Measurements from ENCODE around the gene RILPL1. TPM values are rescaled to one million over a fixed set of nuclear protein-coding genes. Genes with fewer than 3 reads are reported as not detected.
"Not testable (repeated sequence)": the region's sequence is repeated elsewhere in the genome, so short reads cannot be mapped to it uniquely, and the experiment has no call there.

Gene RILPL1
- total RNA-seq, 1 donor from 2014 or later: 9.4 TPM

DNA sequence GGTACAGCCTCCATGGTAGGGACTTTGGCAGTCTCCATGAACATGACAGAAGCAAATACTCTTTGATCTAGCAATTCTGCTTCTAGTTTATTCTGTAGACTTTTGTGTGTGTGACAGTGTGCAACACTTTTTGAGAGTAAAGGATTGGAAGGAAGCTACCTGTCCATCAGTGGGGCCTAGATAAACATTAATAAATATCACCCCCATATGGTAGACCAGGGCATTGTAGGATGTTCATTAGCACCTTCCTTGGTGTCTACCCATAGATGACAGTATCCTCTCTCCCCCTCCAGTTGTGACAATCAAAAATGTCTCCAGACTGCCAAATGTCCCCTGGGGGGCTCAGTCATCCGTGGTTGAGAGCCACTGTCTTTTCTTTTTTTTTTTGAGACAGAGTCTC is 64.7 kb downstream of the RILPL1 start:
- DNase-seq (ENCODE audit: low read depth, low spot score): no peak

DNA sequence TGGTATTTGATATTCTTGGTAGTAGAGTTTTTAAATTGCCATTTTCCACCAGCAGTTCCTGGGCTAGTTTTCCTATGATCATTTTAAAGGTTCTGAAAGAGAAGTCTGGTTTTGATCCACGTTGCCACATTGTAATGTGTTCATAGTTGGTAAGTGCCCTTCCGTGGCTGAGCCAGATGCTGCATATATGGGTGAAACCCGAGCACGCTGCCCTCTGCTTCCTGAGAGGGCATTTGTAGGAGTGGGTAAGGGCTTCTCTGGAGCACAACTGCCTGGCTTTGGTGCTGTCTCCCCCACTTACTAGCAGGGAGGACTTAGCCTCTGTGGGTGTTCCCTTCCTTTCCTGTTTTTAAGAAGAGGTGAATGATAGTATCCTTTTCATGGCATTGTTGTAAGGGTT is 68.4 kb downstream of the RILPL1 start:
- DNase-seq (ENCODE audit: low read depth, low spot score): no peak

DNA sequence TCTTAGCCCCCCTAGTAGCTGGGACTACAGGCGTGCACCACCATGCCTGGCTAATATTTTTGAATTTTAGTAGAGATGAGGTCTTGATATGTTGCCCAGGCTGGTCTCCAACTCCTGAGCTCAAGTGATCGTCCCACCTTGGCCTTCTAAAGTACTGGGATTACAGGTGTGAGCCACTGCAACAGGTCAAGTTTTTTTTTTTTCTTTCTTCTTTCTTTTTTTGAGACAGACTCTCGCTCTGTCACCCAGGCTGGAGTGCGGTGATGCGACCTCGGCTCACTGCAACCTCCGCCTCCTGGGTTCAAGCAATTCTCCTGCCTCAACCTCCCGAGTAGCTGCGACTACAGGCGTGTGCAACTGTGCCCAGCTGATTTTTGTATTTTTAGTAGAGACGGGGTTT is 70.3 kb downstream of the RILPL1 start:
- DNase-seq (ENCODE audit: low read depth, low spot score): not testable (repeated sequence)

DNA sequence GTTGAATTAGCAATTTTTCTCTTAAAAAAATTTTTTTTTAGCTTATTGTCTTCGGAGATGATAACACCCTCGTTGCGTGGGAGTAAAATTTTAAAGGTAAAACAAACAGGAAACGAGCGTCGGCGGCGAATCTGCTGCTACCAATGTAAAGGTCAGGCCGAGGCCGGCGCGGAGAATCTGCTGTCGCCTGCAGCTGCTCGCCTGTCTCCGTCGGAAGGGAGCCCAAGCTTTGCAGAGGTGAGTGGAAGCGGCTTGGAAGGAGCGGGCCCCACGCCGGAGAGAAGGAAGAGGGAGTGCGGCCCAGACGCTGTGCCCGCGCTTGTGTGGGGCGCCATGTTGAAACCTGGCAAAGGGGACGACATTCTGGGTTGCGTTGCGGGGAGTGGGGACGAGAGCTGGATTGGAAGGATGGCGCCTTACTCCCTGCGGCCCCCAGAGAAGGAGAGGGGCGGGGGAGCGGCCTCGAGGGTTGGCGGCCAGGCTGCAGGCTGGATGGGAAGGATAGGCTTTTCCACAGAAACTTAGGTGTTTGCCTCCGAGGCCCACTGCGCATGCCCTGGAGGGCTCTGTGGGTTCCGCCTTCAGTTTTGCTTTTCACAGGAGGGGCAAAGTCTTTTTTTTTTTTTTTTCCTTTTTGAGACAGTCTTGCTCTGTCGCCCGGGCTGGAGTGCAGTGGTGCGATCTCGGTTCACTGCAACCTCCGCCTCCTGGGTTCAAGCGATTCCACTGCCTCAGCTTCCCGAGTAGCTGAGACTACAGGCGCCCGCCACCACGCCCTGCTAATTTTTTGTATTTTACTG is 75.3 kb downstream of the RILPL1 start, which contains the start of gene SNRNP35:
TSS of gene SNRNP35 (plus strand) at position 160 of the 800 bp plus-strand sequence. CDS start 7,402 bp downstream, outside the sequence.
- peak; percentile 46 for DNase-seq (ENCODE audit: low read depth, low spot score)

DNA sequence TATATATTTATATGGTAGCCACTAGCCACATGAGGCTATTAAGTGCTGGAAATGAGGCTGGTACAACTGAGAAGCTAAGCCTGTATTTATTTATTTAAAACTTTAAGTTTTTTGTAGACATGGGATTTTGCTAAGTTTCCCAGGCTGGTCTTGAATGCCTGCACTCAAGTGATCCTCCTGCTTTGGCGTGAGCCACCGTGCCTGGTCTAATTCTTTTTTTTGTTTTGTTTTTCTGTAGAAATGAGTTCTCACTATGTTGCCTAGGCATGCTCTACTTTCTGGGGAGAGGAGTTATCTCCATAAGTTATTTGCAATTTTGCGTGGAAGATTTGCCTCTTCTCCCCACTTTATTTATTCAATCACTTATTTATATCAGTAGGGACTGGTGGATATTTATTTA is 80.4 kb downstream of the RILPL1 start:
- no peak for DNase-seq (ENCODE audit: low read depth, low spot score)

DNA sequence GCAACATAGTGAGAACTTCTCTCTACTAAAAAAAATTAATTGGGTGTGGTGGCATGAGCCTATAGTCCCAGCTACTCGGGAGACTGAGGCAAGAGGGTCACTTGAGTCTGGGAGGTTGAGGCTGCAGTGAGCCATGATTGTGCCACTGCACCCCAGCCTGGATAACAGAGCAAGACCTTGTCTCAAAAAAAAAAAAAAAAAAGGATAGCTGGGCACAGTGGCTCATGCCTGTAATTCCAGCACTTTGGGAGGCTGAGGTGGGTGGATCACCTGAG is 81.3 kb downstream of the RILPL1 start:
- not testable (repeated sequence) for DNase-seq (ENCODE audit: low read depth, low spot score)

DNA sequence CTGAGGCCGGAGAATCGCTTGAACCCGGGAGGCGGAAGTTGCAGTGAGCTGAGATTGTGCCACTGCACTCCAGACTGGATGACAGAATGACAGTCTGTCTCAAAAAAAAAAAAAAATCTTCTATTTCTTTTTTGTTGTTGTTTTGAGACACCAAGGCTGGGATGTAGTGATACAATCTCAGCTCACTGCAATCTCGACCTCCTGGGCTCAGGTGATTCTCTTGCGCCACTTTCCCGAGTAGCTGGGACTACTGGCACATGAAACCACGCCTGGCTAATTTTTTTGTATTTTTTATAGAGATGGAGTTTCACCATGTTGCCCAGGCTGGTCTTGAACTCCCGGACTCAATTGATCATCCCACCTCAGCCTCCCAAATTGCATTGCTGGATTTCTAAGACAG is 82.9 kb downstream of the RILPL1 start:
- no peak for DNase-seq (ENCODE audit: low read depth, low spot score)

DNA sequence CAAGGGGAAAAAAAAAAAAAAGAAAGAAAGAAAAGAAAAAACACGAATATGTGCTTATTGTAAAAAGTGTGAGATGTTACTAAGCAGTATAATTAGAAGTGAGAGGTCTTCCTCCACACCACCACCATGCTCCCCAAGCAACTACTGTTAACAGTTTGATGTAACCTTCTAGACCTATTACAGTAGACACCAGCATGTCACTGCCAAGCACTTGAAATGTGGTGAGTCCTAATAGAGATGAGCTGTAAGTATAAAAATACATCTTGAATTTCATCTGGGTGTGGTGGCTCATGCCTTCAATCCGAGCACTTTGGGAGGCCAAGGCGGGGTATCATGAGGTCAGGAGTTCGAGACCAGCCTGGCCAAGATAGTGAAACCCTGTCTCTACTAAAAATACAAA is 83.7 kb downstream of the RILPL1 start:
- DNase-seq (ENCODE audit: low read depth, low spot score): no peak

DNA sequence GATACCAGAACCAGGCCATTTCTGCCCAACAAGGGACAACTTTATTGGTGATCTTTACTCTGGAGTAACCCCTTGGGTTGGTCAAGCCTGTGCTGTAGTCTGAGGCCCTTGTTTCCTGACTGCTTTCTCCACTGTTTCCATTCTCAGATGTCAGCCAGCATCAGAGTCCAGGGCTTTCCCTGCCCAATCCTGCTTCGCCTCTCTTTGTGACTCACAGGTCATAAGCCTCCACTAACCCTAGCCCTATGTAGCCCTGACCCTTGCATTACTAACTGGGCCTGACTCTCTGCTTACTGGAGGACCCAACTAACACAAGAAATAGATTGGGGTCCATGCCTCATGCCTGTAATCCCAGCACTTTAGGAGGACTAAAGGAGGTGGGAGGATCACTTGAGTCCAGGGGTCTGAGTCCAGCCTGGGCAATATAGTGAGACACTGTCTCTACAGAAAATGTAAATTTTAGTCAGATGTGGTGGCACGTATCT is 84.2 kb downstream of the RILPL1 start:
- DNase-seq (ENCODE audit: low read depth, low spot score): no peak

DNA sequence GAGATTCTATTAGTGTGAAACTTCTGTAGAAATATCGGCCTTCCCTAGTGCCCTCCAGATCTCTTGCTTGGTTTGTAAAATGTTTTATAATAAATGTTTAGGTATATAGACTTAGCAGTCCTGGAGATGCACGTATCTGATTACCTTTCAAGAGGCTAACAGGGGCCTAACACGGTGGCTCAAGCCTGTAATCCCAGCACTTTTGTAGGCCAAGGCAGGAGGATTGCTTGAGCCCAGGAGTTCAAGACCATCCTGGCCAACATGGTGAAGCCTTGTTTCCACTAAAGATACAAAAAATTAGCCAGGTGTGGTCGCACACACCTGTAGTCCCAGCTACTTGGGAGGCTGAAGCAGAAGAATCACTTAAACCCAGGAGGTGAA is 87.2 kb downstream of the RILPL1 start:
- DNase-seq (ENCODE audit: low read depth, low spot score): no peak

DNA sequence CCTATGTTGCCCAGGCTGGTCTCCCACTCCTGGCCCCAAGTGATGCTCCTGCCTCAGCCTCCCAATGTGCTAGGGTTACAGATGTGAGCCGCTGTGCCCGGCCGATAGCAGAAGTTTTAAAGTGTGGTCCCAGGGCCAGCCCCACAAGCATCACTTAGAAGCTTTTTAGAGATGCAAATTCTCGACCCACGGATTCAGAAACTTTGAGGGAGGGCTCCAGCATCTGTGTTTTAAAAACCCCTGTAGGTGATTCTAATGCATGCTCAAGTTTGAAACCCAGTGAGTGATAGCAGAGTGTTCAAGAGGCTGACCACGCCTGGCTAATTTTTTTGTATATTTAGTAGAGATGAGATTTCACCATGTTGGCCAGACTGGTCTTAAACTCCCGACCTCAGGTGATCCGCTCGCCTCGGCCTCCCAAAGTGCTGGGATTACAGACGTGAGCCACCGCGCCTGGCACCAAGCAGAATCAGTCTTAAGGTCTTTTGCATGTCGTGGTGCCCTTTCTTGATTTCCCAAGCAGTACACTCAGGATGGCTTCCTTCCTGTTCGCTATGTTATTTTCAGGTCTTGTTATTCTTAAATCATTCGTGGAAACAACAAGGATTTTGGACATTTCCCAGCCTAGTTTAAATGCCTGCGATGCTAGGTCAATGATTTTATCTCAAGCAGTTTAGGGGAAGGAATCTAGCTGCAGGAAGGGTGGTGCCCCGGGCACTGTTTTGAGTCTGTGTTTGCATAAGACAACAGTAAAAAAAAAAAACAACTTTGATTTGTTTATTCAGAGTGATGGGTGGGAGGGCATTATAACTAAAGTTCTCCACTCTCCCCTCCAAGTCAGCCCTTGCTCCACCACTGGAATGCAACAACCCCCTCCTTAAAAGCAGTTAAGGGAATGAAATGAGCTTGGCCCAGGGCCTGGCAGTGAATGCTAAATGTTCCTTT is 87.9 kb downstream of the RILPL1 start:
- DNase-seq (ENCODE audit: low read depth, low spot score): peak; percentile 49

DNA sequence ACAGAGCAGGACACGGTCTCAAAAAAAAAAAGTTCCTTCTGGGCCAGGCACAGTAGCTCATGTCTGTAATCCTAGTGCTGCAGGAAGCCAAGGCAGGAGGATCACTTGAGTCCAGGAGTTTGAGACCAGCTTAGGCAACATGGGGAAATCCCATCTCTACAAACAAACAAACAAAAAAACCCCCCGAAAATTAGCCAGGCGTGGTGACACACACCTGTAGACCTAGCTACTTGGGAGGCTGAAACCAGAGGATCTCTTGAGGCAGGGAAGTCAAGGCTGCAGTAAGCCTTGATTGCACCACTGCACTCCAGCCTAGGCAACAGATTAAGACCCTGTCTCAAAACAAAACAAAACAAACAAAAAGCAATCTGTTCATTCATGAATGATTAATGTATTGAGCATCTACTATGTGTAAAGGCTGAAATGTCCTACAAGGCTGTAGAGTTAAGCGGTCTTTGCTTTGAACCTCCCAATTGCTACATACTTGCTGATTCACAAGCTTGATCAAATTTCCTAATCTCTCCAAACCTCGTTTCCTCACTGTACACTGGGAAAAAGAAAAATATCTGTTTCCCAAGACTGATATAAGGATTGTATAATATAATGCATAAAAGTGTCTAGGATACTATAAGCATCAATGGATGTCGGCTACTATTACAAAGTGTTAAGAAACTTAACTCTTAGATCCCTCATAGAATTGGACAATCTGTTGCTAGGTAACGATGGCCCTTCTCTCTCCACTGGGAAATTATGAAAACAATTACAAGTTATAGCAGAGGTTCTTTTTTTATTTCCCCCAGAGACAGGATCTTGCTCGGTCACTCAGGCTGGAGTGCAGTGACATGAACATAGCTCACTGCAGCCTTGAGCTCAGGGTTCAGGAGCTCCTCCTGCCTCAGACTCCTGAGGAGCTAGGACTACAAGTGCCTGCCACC is 89.2 kb downstream of the RILPL1 start:
- no peak for DNase-seq (ENCODE audit: low read depth, low spot score)

DNA sequence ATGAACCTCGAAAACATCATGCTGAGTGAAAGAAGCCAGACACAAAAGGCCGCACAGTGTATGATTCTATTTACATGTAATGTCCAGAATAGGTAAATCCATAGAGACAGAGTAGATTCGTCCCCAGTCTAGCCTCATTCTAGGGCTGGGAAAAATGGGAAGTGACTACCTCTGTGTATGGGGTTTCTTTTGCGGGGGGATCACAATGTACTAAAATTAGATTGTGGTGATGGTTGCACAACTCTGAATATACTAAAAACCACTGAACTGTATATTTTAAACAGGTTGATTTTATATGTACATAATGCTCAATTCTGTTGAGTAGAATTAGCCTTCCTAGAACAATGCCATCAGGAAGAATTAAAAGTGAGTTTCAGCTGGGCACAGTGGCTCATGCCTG is 90.7 kb downstream of the RILPL1 start:
- DNase-seq (ENCODE audit: low read depth, low spot score): no peak

DNA sequence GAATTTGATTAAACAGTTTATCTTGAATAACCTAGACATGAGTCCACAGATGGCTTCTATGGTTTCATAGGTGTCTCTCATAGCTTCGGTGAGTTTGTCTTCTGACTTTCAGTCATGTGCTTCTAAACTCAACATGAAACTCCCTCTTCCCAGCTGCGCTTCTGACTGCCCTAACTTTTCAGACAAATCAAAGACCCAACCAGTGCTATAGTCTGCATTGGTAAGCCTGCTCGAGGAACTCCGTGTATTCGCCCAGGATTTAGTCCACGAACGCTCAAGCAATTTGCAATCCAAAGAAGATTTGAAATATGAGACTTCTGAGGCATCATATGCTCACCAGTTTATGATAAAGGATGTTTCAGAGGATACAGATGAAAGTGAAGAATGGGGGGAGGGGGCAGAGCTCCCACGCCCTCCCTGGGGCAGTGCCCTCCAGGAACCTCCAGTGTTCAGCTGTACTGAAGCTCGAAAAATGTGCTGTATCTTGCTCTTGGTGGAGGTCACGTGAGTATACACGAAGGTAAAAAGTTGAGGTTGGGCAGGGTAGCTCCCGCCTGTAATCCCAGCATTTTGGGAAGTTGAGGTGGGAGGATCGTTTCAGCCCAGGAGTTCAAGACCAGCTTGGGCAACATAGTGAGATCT is 91.9 kb downstream of the RILPL1 start:
- no peak for DNase-seq (ENCODE audit: low read depth, low spot score)

DNA sequence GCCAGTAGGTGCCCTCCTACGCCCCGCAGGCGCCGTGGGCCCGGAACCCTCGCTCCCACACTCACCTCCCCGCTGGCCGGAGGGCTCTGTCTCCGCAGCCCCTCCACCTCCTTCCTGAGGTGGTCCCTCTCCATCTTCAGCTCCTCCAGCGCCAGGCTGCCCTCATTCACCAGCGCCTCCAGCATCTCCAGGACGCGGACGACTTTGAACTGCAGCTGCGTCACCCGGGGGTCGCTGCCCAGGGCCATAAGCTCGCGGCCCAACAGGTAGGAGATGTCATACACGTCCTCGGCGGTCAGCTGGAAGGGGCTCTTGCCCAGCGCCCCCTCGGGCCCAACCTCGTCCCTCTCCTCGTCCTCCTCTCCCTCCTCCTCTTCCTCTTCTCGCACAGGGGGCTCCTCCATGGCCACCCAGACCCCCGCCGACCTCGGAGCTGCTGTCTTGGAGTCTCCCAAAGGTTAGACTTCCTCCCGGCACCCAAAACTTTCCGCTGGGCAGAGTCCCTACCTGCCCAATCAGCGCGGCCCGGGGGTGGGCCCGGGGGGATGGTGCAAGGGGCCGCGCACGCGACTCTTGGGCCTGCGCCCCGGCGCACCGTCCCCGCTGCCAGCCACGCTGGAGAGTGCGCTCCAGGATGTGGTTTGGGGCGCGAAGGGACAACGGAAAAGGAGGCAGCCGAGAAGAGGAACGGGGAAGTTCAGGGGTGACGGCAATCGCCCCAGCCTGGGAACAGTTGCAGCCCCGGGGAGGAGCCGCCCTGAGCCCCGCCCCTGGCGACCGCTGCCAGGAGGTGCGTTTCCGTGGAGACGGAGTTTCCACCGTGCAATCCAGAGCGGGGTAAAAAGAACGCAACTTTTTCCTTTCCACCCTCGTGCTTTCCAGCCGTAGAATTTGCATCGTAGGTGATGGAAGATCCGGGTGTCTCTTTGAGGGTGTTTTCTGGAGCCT is 97.2 kb downstream of the RILPL1 start, which contains the start of gene RILPL2:
TSS of gene RILPL2 (minus strand) at position 668 of the 948 bp plus-strand sequence. CDS start at position 404, 264 bp downstream.
- DNase-seq (ENCODE audit: low read depth, low spot score): peak; percentile 24

DNA sequence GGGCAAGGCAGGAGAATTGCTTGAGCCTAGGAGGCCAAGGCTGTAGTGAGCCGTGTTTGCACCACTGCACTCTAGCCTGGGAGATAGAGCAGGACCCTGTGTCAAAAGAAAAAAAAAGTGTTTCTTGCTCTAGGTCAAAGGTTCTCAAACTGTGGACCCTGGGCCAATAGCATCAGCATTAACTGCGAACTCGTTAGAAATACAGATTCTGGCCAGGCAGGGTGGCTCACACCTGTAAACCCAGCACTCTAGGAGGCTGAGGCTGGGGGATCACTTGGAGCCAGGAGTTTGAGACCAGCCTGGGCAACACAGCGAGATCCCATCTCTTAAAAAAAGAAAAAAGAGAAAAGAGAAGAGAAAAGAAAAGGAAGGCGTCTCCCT is 97.9 kb downstream of the RILPL1 start:
- DNase-seq (ENCODE audit: low read depth, low spot score): no peak

DNA sequence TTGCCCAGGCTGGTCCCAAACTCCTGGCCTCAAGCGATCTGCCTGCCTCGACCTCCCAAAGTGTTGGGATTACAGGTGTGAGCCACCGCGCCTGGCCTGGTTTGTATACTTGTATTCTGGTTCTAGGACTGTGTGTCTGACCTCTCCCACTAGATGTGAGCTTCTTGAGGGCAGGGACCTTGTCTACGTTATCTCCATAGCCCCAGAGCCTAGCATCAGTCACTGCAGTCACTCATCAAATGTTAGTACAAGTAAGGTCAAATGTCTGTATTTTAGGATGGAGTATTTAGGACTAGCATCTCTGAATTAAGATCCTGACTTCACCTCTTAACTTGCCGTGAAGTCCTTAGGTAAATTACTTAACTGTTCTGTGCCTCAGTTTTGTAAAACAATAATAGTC is 99.9 kb downstream of the RILPL1 start:
- no peak for DNase-seq (ENCODE audit: low read depth, low spot score)

DNA sequence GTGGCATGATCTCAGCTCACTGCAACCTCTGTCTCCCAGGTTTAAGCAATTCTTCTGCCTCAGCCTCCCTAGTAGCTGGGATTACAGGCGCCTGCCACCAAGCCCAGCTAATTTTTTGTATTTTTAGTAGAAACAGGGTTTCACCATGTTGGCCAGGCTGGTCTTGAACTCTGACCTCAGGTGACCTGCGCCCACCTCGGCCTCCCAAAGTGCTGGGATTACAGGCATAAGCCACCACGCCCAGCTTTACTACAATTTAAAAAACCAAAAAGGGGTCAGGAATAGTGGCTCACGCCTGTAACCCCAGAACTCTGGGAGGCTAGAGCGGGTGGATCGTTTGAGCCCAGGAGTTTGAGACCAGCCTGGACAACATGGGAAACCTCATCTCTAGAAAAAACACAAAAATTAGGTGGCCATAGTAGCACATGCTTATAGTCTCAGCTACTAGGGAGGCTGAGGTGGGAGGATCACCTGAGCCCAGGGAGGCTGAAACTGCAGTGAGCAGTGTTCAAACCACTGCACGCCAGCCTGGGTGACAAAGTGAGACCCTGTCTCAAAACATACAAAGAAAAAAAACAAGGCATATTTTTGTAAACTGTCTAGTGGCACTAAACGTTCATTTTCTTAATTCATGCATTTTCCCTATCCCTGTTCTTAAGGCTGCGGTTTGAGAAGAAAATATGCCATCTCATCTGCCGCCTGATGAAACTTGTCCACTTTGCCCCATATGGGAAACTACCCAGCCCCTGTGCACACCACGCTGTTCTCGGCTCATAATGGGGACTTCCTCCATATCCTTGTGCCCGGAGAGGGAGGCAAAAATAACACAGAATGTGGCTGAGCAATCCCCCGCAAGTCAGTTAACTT is 101.3 kb downstream of the RILPL1 start:
- DNase-seq (ENCODE audit: low read depth, low spot score): not testable (repeated sequence)

DNA sequence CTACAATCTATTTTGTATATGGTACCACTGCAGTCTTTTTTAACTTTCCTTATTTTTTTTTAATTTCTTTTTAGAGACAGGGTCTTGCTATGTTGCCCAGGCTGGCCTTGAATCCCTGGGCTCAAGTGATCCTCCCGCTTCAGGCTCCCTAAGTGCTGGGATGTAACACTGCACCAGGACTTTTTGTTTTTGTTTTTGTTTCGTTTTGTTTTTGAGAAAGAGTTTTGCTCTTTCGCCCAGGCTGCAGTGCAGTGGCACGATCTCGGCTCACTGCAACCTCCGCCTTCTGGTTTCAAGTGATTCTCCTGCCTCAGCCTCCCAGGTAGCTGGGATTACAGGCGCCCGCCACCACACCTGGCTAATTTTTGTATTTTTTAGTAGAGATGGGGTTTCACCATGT is 104.4 kb downstream of the RILPL1 start:
- not testable (repeated sequence) for DNase-seq (ENCODE audit: low read depth, low spot score)
